GM18907 (cell line): ENCODE results near the gene SLC35E2B.

Experiments
- ATAC-seq: cut with Tn5 transposase; IDR thresholded peaks from one replicate; pipeline ENCODE4 v1.9.1; 2021; ENCODE audit warnings: mild to moderate bottlenecking, moderate library complexity; ENCODE audit not compliant: unreplicated experiment

Gene SLC35E2B

DNA sequence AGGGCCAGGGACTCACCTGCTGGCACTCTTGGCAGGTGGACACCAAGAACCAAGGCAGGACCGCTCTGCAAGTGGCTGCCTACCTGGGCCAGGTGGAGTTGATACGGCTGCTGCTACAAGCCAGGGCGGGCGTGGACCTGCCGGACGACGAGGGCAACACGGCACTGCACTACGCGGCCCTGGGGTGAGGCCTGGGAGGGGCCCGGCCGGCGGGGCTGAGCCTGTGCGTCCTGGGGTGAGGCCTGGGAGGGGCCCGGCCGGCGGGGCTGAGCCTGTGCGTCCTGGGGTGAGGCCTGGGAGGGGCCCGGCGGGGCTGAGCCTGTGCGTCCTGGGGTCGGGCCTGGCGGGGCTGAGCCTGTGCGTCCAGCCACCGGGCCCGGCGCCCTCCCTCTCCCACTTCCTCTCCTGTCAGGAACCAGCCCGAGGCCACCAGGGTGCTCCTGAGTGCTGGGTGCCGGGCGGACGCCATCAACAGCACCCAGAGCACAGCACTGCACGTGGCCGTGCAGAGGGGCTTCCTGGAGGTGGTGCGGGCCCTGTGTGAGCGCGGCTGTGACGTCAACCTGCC lies 65.2 kb downstream of the SLC35E2B start:
- ATAC-seq = no peak

DNA sequence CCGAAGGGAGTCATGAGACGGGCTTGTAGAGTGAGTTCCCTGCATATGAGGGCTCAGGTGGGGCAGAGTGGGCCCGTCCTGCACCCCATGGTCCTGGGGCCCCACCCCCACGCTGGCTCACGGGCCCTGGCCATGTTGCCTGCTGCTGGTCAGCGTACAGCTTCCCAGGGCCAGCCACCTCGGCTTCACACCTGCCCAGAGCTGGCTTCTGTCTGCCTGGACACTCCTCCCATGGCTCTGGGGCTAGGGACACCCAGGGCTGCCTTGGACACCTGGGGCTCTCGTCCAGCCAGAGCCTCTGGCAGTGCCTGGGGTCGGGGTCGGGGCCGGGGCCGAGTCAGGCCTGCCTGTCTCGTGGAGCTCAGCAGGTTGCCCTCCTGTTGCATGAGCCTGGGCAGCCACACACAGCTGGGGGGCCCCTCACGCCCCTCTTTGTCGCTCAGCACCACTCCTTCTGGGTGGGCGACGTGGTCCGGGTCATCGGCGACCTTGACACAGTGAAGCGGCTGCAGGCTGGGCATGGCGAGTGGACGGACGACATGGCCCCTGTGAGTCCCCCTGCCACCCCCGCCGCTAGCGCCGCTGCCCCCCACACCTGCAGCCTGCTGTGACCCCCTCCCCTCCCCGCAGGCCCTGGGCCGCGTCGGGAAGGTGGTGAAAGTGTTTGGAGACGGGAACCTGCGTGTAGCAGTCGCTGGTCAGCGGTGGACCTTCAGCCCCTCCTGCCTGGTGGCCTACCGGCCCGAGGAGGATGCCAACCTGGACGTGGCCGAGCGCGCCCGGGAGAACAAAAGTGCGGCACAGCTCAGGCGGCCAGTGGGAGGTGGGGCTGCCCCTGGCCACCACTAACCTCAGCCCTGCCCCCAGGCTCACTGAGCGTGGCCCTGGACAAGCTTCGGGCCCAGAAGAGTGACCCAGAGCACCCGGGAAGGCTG lies 66.1 kb downstream of the SLC35E2B start:
- no peak for ATAC-seq

DNA sequence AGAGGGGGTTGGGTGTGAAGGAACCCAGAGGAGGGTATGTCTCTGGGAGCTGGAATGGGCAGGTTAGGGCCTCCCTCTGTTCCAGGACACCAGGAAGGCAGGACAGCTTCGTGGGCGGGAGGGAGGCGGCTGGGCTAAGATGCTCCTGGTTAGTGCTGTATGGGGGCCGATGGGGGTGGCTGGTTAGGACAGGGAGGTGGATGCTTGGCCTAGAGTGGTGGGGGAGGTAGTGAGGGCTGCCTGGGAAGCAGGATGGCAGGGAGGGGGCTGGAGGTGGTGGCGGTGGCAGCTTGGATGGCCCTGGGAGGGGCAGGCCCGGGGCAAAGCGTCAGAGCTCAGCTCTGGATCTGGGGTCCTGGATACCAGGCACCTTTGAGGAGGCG lies 66.8 kb downstream of the SLC35E2B start:
- ATAC-seq = no peak

DNA sequence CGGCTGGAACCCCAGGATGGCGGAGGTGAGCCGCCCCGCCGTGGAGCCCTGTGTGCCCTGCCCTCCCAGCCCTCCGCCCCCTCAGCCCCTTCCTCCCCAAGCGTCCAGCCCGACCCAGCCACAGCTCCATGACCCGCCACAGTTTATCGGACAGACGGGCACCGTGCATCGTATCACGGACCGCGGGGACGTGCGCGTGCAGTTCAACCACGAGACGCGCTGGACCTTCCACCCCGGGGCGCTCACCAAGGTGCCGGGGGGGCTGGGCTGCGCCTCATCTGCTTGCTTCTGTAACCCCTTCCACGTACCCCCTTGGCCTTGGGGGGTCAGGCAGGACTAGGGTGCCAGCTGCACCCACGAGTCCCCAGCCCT lies 67.2 kb downstream of the SLC35E2B start:
- no peak for ATAC-seq

DNA sequence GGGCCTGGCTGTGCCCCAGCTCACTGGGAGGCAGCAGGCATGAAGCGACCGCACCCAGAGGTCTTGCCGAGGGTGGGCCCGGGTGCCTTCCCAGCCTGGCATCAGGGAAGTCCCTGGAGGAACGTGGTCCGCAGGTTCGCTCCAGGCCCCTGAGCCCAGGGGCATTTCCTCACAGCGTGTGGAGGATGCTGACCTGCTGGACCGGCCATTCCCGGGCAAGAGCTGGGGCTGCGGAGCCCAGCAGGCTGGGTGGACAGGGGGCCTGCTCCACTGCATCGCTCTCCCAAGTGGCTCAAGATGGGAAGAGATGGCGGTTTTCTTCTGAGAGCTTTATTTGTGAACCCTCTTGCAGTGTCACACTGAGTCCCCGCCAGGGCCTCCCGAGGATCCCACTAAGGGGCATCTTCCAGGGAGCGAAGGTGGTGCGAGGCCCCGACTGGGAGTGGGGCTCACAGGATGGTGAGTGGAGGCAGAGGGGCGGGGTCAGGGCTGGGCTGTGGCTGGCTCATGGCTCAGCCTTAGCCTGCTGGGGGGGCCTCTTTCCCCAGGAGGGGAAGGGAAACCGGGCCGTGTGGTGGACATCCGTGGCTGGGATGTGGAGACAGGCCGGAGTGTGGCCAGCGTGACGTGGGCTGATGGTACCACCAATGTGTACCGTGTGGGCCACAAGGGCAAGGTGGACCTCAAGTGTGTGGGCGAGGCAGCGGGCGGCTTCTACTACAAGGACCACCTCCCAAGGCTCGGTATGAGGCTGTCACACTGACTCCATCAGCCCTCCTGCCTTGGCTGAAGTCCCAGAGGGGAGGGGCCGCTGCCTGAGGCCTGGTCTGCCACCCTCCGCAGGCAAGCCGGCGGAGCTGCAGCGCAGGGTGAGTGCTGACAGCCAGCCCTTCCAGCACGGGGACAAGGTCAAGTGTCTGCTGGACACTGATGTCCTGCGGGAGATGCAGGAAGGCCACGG lies 67.9 kb downstream of the SLC35E2B start:
- ATAC-seq = no peak

DNA sequence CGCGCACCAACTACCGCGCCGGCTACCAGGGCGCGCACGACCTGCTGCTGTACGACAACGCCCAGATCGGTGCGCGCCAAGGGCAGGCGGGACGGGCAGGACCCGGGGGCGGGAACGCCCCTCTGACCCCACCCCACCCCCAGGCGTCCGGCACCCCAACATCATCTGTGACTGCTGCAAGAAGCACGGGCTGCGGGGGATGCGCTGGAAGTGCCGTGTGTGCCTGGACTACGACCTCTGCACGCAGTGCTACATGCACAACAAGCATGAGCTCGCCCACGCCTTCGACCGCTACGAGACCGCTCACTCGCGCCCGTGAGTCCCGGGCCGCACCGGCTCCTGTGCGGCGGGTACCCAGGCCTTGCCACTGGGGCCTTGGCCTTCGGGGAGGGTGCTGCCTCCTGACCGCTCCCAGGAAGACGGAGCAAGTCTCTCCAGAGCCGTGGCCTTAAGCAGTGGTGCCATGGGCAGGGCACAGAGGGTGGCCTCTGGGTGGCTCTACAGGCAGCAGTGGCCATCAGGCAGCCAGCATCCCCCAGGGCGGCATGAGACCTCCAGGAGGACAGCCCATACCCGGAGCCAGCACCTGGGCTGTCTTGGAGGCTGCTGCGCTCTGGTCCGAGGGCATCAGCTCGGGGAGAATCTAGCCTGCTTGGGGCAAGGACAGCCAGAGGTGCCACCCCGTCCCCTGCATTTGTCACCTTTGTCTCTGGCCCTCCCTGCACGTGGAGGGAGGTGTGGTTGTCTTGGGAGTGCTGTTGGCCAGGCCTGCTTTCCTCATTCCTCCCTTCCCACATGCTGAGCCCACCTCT lies 68.8 kb downstream of the SLC35E2B start:
- no peak for ATAC-seq

DNA sequence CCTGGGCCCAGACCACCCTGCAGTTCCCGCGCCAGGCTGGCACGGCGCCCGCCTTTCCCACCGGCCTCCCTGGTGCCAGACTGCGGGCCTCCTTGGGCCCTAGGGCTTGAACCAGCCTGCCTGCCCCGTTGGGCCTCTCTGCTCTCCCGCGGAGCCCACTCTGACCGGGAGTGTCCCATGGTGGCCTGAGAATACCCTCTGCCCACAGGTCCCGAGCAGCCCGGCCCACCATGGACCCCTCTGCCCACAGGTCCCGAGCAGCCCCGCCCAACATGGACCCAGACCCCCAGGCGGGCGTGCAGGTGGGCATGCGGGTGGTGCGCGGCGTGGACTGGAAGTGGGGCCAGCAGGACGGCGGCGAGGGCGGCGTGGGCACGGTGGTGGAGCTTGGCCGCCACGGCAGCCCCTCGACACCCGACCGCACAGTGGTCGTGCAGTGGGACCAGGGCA lies 69.4 kb downstream of the SLC35E2B start:
- ATAC-seq = no peak

DNA sequence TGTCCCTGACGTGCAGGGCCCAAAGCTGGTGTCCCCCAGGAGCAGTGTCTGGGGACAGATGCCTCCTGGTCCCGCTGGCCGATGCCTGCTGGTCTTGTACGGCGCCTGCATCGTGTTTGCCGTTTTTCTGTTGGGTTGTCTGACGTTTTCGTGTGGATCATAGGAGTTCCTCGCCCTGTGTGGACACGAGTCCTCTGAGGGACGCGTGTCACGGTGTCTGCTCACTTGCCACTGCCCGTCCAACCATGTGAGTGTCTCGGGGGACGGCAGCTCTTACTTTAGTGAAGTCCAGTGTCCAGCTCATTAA lies 69.9 kb downstream of the SLC35E2B start:
- no peak for ATAC-seq

DNA sequence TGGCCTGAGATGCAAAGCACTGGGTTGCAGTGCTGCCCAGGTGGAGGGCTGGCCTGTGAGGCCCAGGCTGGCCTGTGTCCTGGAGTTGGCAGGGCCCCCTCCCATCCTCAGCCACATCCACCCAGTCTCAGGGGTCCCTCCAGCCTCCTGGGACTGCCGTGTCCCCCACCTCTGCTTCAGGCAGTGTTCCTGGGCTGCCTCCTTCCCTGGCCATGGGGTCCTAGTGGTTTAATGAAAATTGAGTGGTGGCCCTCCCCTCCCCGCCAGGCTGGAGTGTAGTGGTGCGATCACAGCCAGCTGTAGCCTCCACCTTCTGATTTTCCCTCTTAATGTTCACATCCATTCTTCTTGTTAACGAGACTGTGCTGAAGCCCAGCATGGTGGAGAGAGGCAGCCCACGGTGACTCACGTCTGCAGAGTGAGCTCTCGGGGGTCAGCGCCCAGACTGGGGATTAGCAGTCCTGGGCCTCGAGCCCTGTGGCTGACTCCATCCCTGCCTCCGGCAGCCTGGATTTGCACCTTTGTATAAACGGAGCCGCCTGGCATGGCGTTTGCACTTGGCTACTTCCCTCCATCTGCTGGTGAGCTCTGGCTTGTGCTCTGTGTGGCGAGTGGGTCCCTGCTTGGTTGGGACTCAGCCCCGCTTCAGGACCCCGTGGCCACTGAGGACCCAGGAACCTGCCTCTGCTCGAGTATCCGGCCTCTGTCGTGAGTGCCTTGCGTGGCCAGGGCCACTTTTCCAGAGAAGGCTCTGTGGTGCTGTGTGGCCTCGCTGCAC lies 70.4 kb downstream of the SLC35E2B start:
- no peak for ATAC-seq

DNA sequence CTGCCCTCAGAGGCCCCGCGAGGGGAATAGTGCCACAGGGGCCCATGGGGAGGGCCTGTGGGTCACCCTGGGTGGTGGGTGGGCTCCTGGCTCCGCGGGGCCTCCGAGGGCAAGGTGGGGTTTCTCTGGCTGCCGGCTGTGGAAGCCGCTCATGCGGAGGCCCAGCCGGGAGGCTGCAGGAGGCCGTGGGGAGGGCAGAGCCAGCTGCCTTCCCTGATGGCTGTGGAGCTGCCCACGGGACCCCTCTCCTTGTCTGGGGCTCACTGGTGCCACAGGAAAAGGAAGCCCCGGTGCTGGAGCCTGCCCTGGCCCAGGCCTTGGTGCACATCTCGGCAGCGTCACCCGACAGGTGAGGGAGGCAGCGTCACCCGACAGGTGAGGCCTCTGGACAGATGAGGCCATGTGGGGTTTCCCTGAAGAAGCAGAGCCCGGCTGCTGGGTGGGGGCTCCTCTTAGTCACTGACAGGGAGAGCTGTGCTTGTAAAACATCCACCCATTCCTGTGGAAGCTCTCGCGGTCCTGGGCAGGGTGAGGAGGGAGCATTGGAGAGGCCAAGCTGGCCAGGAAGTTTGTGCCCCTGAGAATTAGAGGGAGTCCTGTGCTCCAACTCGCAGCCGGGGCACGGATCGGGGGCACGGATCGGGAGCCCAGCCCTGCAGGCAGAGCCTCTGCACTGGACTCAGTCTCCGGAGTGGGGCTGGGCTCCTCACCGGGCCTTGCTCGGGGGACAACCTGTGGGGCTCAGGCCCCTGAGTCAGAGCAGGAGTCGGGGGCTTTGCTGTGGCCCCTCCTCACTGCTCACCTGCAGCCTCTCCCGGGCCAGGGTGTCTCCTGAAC lies 71.2 kb downstream of the SLC35E2B start:
- ATAC-seq = no peak

DNA sequence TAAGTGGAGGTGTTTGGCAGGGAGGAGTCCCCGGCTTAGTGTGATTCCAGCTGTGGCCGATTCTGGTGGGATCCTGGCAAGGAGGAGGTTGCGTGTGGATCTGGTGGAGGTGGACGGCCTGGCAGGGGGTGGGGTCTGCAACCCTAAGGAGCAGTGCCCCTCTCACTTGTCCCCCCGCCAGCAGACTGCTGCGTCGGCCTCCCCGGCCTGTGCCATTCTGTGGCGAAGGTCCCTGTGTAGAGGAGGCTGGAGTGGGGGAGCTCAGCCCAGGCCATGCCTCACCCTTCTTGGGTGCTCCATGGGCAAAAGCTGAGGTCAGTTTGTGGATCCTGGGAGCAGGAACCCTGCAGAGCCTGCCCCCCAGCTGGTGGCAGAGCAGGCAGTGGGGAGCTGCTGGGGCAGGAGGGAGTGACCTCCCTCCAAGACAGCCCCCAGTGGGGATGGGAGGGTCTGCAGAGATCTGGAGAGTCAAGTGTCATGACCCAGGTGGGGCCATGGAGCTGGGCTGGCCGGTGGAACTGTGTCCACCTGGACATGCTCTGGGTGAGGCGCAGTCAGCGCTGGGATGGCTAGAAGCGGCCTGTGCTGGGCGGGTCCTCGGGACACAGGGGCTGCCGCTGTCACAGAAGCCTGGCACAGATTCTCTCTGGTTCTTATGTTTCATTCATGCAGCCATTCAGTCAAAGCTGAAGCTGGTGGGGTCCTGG lies 72.0 kb downstream of the SLC35E2B start:
- no peak for ATAC-seq

DNA sequence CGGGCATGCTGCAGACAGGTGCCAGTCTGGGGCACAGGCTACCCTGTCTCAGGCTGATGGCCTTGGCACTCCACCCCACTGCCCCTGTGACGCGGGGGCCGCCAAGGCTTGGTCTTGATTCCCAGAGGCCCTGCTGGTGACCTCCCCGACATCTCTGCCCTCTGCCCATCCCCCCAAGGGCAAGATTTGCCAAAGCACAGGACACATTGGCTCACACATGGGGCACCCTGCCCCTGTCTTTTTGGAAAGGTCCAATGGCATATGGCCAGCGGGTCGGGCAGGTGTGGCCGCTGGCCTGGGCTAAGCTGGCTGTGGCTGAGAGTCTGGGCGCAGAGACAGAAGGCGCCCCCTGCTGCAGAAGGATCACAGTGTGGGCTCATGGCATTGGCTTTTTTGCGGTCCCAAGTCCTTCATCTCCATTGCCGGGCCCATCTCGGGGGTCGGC lies 72.7 kb downstream of the SLC35E2B start:
- ATAC-seq = no peak

DNA sequence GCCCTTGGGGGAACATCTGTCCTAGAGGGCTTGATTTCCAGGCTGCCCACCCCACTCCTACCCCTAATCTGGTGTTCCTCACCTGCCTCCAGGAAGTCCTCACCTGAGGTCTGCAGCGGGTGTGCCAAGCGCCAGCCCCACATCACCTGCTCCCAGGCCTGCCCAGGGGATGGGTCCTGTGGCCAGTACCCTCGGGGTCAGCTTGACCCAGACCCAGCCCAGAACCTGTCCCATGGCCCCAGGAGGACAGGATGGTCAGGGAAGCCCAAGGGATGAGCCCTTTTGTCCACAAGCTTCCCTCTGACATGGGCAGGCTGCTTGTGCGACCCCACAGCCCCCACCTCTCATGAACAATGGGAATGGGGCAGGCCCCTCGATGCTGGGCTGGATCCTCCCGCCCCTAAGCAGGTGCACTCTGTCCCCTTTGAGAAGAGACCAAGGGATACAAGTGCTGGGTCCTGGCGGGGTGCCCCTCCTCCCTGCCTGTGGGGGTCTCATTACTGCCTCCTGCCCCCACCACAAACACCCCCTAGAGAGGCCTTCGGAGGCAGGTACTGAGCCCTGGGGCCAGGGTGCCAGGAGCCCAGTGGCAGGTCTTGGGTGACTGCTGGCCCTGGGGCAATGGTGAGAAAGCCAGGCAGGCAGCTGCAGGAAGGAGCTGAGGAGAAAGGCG lies 74.1 kb downstream of the SLC35E2B start:
- no peak for ATAC-seq

DNA sequence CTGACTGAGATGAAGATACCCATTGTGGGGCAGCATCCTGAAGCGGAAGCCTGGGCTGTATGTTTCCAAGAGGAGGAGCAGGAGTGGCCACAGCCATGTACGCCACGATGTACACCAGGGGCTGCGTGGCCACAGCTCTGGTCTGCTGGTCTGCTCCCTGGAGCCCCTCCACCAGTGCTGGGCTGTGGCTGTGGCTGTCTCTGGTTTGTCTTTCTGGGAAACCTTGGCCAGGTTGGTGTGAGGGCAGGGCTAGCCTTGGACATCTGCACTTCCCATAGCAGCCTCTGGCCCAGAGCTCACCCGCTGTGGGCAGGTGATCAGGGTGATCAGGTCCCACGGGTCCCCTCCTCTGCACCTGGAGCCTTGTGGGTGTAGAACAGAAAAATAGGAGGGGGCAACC lies 74.7 kb downstream of the SLC35E2B start:
- no peak for ATAC-seq

DNA sequence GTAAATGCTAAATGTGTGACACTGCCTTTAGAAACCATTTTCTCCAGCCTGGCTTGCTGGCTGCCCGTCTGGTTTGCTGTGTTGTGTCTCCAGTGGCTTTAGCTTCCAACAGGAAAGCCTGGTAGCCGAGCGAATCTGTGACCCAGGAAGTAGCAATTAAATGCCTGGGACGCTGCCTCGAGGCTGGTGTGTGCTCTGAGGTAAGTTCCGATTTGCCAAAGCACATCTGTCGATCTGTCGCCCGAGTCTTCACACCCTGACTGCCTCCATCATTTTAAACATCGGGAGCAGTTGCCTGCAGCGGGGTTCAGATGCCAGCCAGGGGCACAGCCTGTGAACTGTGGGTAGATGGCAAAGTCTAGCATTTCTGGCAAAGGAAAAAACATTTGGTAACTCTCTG lies 75.1 kb downstream of the SLC35E2B start:
- ATAC-seq = no peak

DNA sequence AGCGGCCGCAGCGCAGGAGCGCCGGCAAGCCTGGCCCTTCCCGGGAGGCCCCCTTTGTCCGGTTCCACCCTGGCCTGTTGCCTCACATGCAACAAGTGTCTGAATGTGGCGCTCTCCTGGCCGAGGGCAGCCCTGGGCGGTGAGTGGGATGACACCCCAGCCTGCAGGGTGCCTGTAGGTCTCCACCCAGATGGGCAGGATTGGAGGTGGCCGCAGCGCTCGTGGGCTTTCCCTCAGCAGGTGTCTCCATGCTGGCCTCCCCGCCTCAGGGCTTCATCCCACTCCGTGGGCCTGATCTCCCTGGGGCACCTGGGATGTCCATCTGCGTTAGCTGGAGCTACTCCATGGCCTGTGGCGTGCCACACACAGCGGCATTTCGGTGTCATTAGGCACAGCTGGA lies 75.8 kb downstream of the SLC35E2B start:
- no peak for ATAC-seq

DNA sequence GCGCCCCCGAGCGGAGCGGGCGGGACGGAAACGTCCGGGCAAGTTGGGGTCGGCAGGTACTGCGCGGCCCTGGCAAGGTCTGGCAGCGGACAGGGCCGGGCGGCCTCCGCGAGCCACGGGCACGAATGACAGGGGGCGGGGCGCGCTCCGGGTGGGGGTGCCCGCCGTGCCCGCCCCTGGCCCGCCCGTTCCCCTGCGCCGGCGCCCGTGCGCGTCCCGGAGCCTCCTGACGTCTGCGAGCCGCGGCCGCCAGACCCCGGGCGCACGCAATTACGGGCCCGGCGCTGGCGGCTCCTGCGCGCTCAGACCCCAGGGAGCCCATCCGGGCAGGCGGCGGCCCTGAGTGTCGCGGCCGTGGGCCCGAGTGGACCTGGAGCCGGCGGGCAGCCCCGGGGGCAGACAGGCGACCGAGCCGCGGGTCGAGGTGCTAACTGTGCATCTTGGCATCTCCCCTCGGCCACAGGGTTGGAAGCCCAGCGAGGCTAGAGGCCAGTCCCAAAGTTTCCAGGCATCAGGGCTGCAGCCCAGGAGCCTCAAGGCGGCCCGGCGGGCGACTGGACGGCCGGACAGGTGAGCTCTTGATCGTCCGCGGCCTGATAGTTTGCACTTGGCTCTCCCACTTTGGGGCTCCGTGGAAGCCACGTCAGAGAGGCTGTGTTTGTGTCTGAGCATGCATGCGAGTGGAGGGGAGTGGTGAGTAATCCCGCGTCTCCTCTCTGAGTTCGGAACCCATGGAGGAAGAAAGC lies 76.4 kb downstream of the SLC35E2B start:
- peak; percentile 24 for ATAC-seq
